Measurements from ENCODE around the gene RAI1.

The RAI1 gene

GRCh38 chr17:17852930-17853329 is 171.7 kb downstream of the RAI1 start:
- DNase-seq, result no peak

- DNase-seq, result no peak
Measured at GRCh38 chr17:17853811-17854447, 172.7 kb downstream of the RAI1 start.

- DNase-seq, result no peak
Measured at GRCh38 chr17:17855976-17856375, 174.7 kb downstream of the RAI1 start.

GRCh38 chr17:17856386-17856785 is 175.1 kb downstream of the RAI1 start:
- DNase-seq, result no peak

- no peak for DNase-seq
Measured at GRCh38 chr17:17857496-17857895, 176.2 kb downstream of the RAI1 start.

GRCh38 chr17:17859909-17860765 is 178.9 kb downstream of the RAI1 start:
- DNase-seq, result peak; percentile 72

GRCh38 chr17:17860766-17861107 is 179.5 kb downstream of the RAI1 start:
- peak; percentile 42 for DNase-seq

Data from NCI-H510A treated with DMSO at 0.1 percent for 48 hours (cell line).